HepG2 (cell line): ENCODE data around the gene RAB3IP. TPM values are rescaled to one million over a fixed set of nuclear protein-coding genes. Genes with fewer than 3 reads are reported as not detected.

ENCODE experiments used
- ATAC-seq: fragments of 200-7000 bp; cut with Tn5 transposase; 3 replicates; pipeline ENCODE4 v1.9.1; 2020; ENCODE audit warnings: mild to moderate bottlenecking, moderate library complexity
- BruUV-seq: library from RNA; stranded (reverse); fragments of 400-500 nt; replicated peaks from 2 replicates; lab custom pipeline; 2021; lab: Mats Ljungman, UMichigan
- CTCF ChIA-PET: fragments of 300-600 bp; formaldehyde crosslinking; extraction: SDS; loops from one replicate; lab custom pipeline; 2021; ENCODE audit warnings: low total read pairs, inconsistent platforms, low intra/inter-chr PET ratio; lab: Yijun Ruan, JAX
- POLR2A ChIA-PET: fragments of 350-600 bp; sonication (Branson Sonifier 250); formaldehyde crosslinking; loops from one replicate; lab custom pipeline; 2020; ENCODE audit warnings: antibody characterized with exemption, inconsistent platforms; lab: Yijun Ruan, JAX
- DNase-seq: peaks from one replicate; pipeline ENCODE4 v3.0.0-alpha.2; 2015; ENCODE audit warnings: low spot score
- FAIRE-seq: peaks from 3 replicates; lab custom pipeline; 2011; peaks lifted over from hg19 to GRCh38; lab: Jason Lieb, UNC
- H2AFZ ChIP-seq: one replicate; pipeline ENCODE4 v1.6.1; 2011; ENCODE audit warnings: low read length, inconsistent platforms
- H3K27ac ChIP-seq: fragments of 300-600 bp; 3 replicates; pipeline ENCODE4 v1.8.0; 2011; ENCODE audit warnings: mixed run types, mild to moderate bottlenecking, mixed read lengths, low read length, inconsistent platforms; ENCODE audit not compliant: insufficient read depth; ENCODE audit errors: extremely low read length
- H3K27me3 ChIP-seq, 2 experiments: fragments of 200-600 bp in 1 of 2; 2 replicates in 1 of 2; 3 replicates in 1 of 2; pipeline versions ENCODE4 v1.6.0 to v1.8.0; 2011; ENCODE audit warnings: low read length in 2 of 2, mild to moderate bottlenecking in 2 of 2, moderate library complexity in 2 of 2, inconsistent platforms in 1 of 2; ENCODE audit not compliant: insufficient read depth in 2 of 2, control insufficient read depth in 1 of 2
- H3K36me3 ChIP-seq, 2 experiments: fragments of 200-600 bp in 1 of 2; replicated peaks in 1 of 2; 2 replicates in 1 of 2; 3 replicates in 1 of 2; pipeline versions ENCODE4 v1.5.1 to v1.8.0; 2011; ENCODE audit warnings: low read length in 2 of 2, inconsistent platforms in 1 of 2; ENCODE audit not compliant: insufficient read depth in 2 of 2, control insufficient read depth in 1 of 2
- H3K4me1 ChIP-seq: 2 replicates; pipeline ENCODE4 v1.5.1; 2012; ENCODE audit warnings: low read length, inconsistent platforms; ENCODE audit not compliant: insufficient read depth
- H3K4me2 ChIP-seq: 2 replicates; pipeline ENCODE4 v1.6.0; 2011; ENCODE audit warnings: low read depth, low read length, inconsistent platforms
- H3K4me3 ChIP-seq, 3 experiments: fragments of 200-600 bp in 1 of 3; sonication (generic), shearing (Covaris generic) in 1 of 3; replicated peaks in 1 of 3; 2 replicates each; pipeline ENCODE4 v1.5.1; 2011 to 2016; ENCODE audit warnings: low read length in 3 of 3, inconsistent platforms in 2 of 3, low read depth in 2 of 3, mild to moderate bottlenecking in 2 of 3, control low read depth in 1 of 3, mixed read lengths in 1 of 3; ENCODE audit not compliant: insufficient read depth in 1 of 3
- H3K79me2 ChIP-seq: one replicate; pipeline ENCODE4 v1.6.1; 2011; ENCODE audit warnings: low read length, inconsistent platforms; ENCODE audit not compliant: insufficient read depth
- H3K9ac ChIP-seq: 2 replicates; pipeline ENCODE4 v1.6.0; 2011; ENCODE audit warnings: mild to moderate bottlenecking, low read depth, low read length, inconsistent platforms; ENCODE audit not compliant: insufficient read depth
- H3K9me3 ChIP-seq: 2 replicates; pipeline ENCODE4 v1.5.1; 2012; ENCODE audit warnings: mild to moderate bottlenecking, low read length
- H4K20me1 ChIP-seq: 2 replicates; pipeline ENCODE4 v1.6.0; 2011; ENCODE audit warnings: inconsistent platforms, mild to moderate bottlenecking, low read length, moderate library complexity; ENCODE audit not compliant: insufficient read depth
- CEBPB ChIP-seq: IDR thresholded peaks from 2 replicates; pipeline ENCODE4 v1.6.1; 2011; ENCODE audit warnings: low read depth, low read length, improper control_type of control experiment, borderline replicate concordance
- CEBPG ChIP-seq: IDR thresholded peaks from 2 replicates; pipeline ENCODE4 v1.6.1; 2016
- ELF4 ChIP-seq: sonication (generic); formaldehyde crosslinking; IDR thresholded peaks from 2 replicates; pipeline ENCODE4 v1.5.0; 2020; ENCODE audit warnings: missing genetic modification reagents, mild to moderate bottlenecking, moderate library complexity, borderline replicate concordance
- MTF2 ChIP-seq: sonication (generic); formaldehyde crosslinking; IDR thresholded peaks from 2 replicates; pipeline ENCODE4 v1.5.0; 2020; ENCODE audit warnings: missing genetic modification reagents, borderline replicate concordance
- ZNF558 ChIP-seq: sonication (generic); formaldehyde crosslinking; IDR thresholded peaks from 2 replicates; pipeline ENCODE4 v1.9.0; 2022; ENCODE audit warnings: mild to moderate bottlenecking, missing genetic modification reagents, borderline replicate concordance
- ZNF7 ChIP-seq: IDR thresholded peaks from 2 replicates; pipeline ENCODE4 v1.6.1; 2016; ENCODE audit warnings: missing biosample characterization, missing genetic modification reagents
- ZSCAN30 ChIP-seq: sonication (generic); formaldehyde crosslinking; IDR thresholded peaks from 2 replicates; pipeline ENCODE4 v1.5.0; 2020; ENCODE audit warnings: mild to moderate bottlenecking, missing genetic modification reagents
- ZSCAN9 ChIP-seq: IDR thresholded peaks from 2 replicates; pipeline ENCODE4 v1.6.1; 2016; ENCODE audit warnings: borderline replicate concordance
- WGBS: methylation state at CpG from one replicate; pipeline ENCODE4 v1.1.6; 2017; ENCODE audit warnings: low lambda C conversion rate; 5-methylcytosine and 5-hydroxymethylcytosine counted together
- in situ Hi-C: cut with HindIII; loops from 2 replicates; pipeline ENCODE4 v1.10.0; 2017; ENCODE audit warnings: low pct_unique_long_range_greater_than_20kb; ENCODE audit not compliant: extremely low pct_ligation_motif_present
- intact Hi-C: fragments of 100-400 bp; cut with micrococcal nuclease; formaldehyde crosslinking; loops from one replicate; pipeline ENCODE4 v1.10.0; 2022; ENCODE audit not compliant: unreplicated experiment
- polyA plus RNA-seq, 8 experiments: library from polyadenylated mRNA; depleted of rRNA in 3 of 8; stranded (reverse) in 7 of 8; unstranded in 1 of 8; fragments of >200 nt; fragmentation: Illumina TruSeq in 4 of 8; extraction: Trizol in 4 of 8; gene quantifications; 2 replicates each; pipeline versions ENCODE4 v1.2.1 to v1.2.3, GENCODE V29; 2011 to 2016; ENCODE audit warnings: low read depth in 4 of 8, missing spikeins in 1 of 8, mixed read lengths in 1 of 8; ENCODE audit not compliant: insufficient read depth in 1 of 8
- total RNA-seq, 5 experiments: library from RNA; depleted of rRNA; stranded (reverse); fragments of >200 nt; fragmentation: Illumina TruSeq; extraction: Trizol; gene quantifications; 2 replicates each; pipeline ENCODE4 v1.2.3, GENCODE V29; 2016; ENCODE audit warnings: low read depth in 1 of 5
- TF ChIP-seq, protein P1 (sequence below): fragments of 450-650 bp; IDR thresholded peaks from 2 replicates; pipeline ENCODE4 v1.6.1; 2016

The RAB3IP gene
- total and polyA plus RNA-seq, 2 of the 13 experiments (the other 11 are each of a cell fraction or from before 2014, with no cell fraction given) = 33.6 to 41.1 TPM

DNA sequence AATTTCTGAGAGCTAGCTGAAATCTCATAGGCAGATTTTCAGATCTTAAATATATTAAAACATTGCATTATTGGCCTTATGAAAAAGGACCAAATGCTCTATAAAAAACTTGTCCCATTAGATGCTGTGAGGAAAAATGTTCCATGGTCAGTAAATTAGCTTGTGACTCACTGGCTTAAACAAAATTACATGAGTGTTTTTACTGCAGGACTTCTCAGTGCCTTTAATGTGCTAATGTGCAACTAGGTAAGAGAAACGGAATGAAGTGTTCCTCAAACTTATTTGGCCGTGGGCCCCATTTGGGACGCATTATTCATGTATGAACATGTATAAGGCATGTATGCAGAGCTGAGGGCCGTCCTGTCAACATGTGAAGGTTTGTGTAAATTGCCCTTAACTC, 128.0 kb downstream of the RAB3IP start (continued):
- TF ChIP-seq MTF2 (CRISPR knock-in tag) = no peak
- TF ChIP-seq, all 625 proteins: peak for 0

DNA sequence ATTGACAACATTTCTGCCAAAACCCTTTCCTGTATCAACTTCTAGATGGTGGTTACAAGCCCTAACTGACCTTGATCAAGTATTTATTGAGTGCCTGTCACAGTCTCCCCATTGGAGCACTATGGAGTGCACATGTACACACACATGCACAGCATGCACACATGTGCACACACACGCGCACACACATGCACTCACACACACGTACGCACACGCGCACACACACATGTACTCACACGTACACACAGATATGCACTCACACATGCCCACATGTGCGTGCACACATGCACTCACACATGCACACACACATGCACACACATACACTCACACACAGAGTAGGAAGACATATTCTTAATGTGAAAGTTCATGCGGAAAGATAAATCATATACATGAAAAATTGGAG, 130.0 kb downstream of the RAB3IP start:
- intact Hi-C loops = no loop called here
- Histone ChIP-seq H3K27ac (no peak overlapping the region), H3K79me2 (no peaks in the 10 kb centered on the region), H3K4me3 (no peak overlapping the region), H3K36me3 (no peaks in the 10 kb centered on the region), H2AFZ (no peak overlapping the region), H3K9ac (no peak overlapping the region), H3K4me2 (no peak overlapping the region), H3K9me3 (no peaks in the 10 kb centered on the region), H4K20me1 (no peaks in the 10 kb centered on the region), H3K27me3 (0 out of 5 replicates have a peak, but pooled peaks cover 0 to 3% of the 10 kb centered on the region in 2 experiments), H3K4me1 (no peaks in the 10 kb centered on the region)
- in situ Hi-C loops = no loop called here
- no peak for ATAC-seq
- DNase-seq = no peak
- ChIA-PET CTCF (no interaction called here), POLR2A (no interaction called here)
- no peak for TF ChIP-seq ZSCAN9 (CRISPR knock-in tag)
- TF ChIP-seq, protein P1, sequence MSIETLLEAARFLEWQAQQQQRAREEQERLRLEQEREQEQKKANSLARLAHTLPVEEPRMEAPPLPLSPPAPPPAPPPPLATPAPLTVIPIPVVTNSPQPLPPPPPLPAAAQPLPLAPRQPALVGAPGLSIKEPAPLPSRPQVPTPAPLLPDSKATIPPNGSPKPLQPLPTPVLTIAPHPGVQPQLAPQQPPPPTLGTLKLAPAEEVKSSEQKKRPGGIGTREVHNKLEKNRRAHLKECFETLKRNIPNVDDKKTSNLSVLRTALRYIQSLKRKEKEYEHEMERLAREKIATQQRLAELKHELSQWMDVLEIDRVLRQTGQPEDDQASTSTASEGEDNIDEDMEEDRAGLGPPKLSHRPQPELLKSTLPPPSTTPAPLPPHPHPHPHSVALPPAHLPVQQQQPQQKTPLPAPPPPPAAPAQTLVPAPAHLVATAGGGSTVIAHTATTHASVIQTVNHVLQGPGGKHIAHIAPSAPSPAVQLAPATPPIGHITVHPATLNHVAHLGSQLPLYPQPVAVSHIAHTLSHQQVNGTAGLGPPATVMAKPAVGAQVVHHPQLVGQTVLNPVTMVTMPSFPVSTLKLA = peak; percentile 94
- no peak for TF ChIP-seq ZNF558 (CRISPR knock-in tag)
- no peak for TF ChIP-seq ZSCAN30
- no peak for FAIRE-seq
- 68% methylated on average over 9 of the region's 9 CpGs for WGBS
- no TSS peak for BruUV-seq

DNA sequence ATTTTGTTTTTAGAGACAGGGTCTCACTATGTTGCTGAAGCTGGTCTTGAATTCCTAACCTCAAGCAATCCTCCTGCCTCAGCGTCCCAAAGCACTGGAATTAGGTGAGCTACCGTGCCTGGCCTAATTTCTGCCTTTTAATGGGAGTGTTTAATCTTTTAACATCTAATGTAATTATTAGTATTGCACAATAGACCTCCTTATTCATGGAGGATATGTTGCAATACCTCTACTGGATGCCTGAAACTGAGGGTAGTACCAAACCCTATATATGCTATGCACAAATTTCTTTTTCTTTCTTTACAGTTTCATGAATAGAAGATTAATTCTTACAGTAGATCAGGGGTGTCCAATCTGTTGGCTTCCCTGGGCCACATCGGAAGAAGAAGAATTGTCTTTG, 134.1 kb downstream of the RAB3IP start:
- Histone ChIP-seq H3K36me3 (no peaks in the 10 kb centered on the region), H3K27ac (no peak overlapping the region), H4K20me1 (no peaks in the 10 kb centered on the region), H3K9ac (no peak overlapping the region), H3K4me1 (no peaks in the 10 kb centered on the region), H3K27me3 (peaks cover 0 to 10% of the 10 kb centered on the region in 2 experiments; a peak in 2 of 5 replicates), H2AFZ (no peak overlapping the region)
- no TSS peak for BruUV-seq
- intact Hi-C loops = no loop called here
- no peak for FAIRE-seq
- TF ChIP-seq CEBPG (CRISPR knock-in tag) = 0 out of 2 replicates have a peak, but pooled peaks have one; percentile 19
- TF ChIP-seq ZNF7 = no peak
- no peak for TF ChIP-seq ELF4 (CRISPR knock-in tag)
- TF ChIP-seq CEBPB = peak; percentile 93
- TF ChIP-seq, all 625 proteins: peak for 2
- no peak overlapping the region for H3K4me2 ChIP-seq
- CTCF ChIA-PET = no interaction called here
- in situ Hi-C loops = no loop called here
- 32% methylated on average over 3 of the region's 3 CpGs for WGBS
- POLR2A ChIA-PET = no interaction called here
- H3K4me3 ChIP-seq = no peak overlapping the region
- H3K79me2 ChIP-seq = no peaks in the 10 kb centered on the region
- ATAC-seq (no peak), DNase-seq (no peak)
- H3K9me3 ChIP-seq = no peaks in the 10 kb centered on the region
